OCI-M2 (cell line): Measurements from ENCODE around the gene MORN1.

Source experiments
- DNase-seq: peaks from one replicate; lab custom pipeline; 2025; ENCODE audit not compliant: unreplicated experiment; lab: John Stamatoyannopoulos, UW

MORN1 gene

GRCh38 chr1:2422523-2422922, 31.2 kb upstream of the MORN1 start:
- DNase-seq, result no peak

- no peak for DNase-seq
These were observed 28.1 kb upstream of the MORN1 start for GRCh38 chr1:2419416-2419815.

- DNase-seq, result no peak
These were observed 27.5 kb upstream of the MORN1 start for GRCh38 chr1:2418791-2419320.

GRCh38 chr1:2417833-2418225, 26.5 kb upstream of the MORN1 start:
- no peak for DNase-seq

- DNase-seq, result no peak
These were observed 25.9 kb upstream of the MORN1 start for GRCh38 chr1:2417083-2417832.

GRCh38 chr1:2416403-2416802, 25.0 kb upstream of the MORN1 start:
- DNase-seq, result no peak

- no peak for DNase-seq
These were observed 24.5 kb upstream of the MORN1 start for GRCh38 chr1:2415801-2416208.

GRCh38 chr1:2415337-2415736, 24.0 kb upstream of the MORN1 start:
- no peak for DNase-seq

GRCh38 chr1:2414297-2414958, 23.1 kb upstream of the MORN1 start:
- DNase-seq, result peak; percentile 13

- no peak for DNase-seq
These were observed 22.3 kb upstream of the MORN1 start for GRCh38 chr1:2413495-2414296.

GRCh38 chr1:2412773-2413494, 21.6 kb upstream of the MORN1 start:
- no peak for DNase-seq

GRCh38 chr1:2412395-2412772, 21.0 kb upstream of the MORN1 start, which contains the start of gene PEX10:
PEX10 (minus strand) TSS chr1:2412564; CDS start chr1:2412502, 62 bp downstream.
- peak; percentile 71 for DNase-seq

GRCh38 chr1:2411801-2412394, 20.5 kb upstream of the MORN1 start:
- no peak for DNase-seq

GRCh38 chr1:2409745-2410144, 18.4 kb upstream of the MORN1 start:
- no peak for DNase-seq

- no peak for DNase-seq
These were observed 17.5 kb upstream of the MORN1 start for GRCh38 chr1:2408859-2409276.

- no peak for DNase-seq
These were observed 17.1 kb upstream of the MORN1 start for GRCh38 chr1:2408456-2408855.

GRCh38 chr1:2407991-2408275, 16.6 kb upstream of the MORN1 start:
- no peak for DNase-seq

- DNase-seq, result no peak
These were observed 16.0 kb upstream of the MORN1 start for GRCh38 chr1:2407166-2407990.

- DNase-seq, result no peak
These were observed 15.2 kb upstream of the MORN1 start for GRCh38 chr1:2406451-2407041.
